ENCODE data around the gene DEXI. TPM values are rescaled to one million over a fixed set of nuclear protein-coding genes. Genes with fewer than 3 reads are reported as not detected.
A peak's percentile ranks its signal among the peaks of the same experiment; 100 is the strongest.

Gene DEXI
- 10 to 100 TPM; 44.4 to 49.8 (median 45.9) TPM for polyA plus RNA-seq (ENCODE audit: insufficient read length in 4 of 4)

DNA sequence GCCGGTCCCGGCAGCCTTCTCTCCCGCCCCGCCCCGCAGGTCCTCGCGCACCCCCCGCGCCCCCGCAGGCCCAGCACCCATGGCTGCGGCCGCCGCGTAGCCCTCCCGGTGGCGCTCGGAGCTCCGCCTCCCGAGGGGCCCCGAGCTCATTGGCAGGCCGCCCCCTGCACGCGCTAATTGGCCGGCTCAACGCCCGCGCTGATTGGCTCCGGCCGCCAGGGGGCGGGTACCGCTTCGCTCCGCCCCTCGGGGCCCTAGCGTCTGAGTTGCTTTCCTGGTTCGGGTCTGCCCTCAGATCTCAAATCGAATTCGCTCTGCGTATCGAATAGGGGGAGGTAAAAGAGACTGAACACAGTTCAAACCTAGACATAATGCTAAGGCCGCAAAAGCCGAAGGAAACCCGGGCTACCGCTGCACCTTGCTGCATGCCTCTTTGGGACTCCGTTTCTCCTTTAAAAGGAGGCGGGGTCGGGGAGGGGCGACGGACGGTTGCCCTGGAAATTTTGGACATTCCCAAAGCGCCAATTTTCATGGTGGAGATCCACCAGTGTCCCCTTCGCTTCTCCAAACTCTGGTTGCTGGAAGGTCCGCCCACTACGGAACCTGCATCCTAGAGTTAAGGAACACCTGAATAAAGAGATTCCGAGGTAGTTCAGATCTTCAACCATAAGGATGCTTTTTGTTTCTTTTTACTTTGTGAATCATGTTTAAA is at the start of gene DEXI:
Gene DEXI, minus strand, starts transcription at position 117 of the 712 bp plus-strand sequence. CDS start 463 bp downstream, outside the sequence.
- peak; percentile 77 to 86 (median 82) for DNase-seq (ENCODE audit: low read depth in 4 of 4, low spot score in 3 of 4)

DNA sequence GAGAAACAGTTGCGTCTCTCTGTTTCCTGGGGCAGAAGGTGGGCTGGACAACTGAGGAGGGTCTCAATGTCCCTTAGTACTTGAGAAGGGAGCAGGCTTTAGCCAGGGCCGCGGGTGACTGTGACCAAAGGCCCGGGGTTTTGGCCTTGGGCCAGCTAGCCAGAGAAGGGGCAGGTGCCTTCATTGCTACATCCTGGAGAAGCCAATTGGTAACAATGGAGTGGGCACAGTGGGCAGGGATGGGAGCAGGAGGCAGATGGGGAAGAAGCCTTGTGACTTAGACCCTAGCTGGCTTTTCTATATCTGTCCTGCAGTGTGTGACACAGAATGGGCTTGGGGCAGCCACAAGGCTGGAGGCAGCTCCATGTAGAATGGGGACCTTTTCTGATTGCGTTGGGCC is 48.1 kb upstream of the DEXI start:
- no peak for DNase-seq (ENCODE audit: low read depth in 4 of 4, low spot score in 3 of 4)

DNA sequence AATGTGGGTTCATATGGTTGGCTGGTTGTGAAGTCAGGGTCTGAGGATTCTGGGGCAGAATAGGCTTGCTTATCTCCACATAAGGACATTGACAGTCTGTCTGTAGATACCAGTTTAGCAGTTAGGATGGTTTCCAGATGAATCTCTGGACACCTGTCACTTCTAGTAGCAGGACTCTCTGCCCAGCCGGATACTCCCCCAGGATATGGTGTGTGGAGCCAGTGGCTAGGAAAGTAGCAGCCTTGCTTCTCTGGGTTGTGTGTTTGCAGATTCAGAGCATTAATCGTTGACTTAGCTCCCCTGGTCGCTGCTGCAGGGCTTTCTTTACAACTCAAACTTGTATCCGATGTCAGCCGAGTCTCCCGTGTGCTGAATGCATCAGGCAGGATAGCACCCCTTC is 47.3 kb upstream of the DEXI start:
- no peak for DNase-seq (ENCODE audit: low read depth in 4 of 4, low spot score in 3 of 4)

DNA sequence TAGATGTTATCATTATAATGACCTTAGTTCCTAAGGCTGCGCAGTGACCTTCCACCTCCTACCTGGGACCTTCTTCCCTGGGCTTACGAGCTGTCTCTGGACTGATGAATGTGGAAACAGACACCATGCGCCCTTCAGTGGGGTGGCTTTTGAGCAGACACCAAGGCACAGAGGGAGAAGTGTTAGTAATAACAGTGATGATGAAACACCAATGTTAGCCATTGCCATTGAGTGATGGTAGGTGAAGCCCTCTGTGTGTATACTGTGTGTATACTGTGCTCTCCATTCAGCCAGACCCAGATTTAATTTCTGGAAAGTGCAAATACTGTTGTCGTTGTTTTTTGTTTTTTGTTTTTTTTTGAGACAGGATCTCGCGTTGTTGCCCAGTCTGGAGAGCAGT is 46.6 kb upstream of the DEXI start:
- no peak for DNase-seq (ENCODE audit: low read depth in 4 of 4, low spot score in 3 of 4)

DNA sequence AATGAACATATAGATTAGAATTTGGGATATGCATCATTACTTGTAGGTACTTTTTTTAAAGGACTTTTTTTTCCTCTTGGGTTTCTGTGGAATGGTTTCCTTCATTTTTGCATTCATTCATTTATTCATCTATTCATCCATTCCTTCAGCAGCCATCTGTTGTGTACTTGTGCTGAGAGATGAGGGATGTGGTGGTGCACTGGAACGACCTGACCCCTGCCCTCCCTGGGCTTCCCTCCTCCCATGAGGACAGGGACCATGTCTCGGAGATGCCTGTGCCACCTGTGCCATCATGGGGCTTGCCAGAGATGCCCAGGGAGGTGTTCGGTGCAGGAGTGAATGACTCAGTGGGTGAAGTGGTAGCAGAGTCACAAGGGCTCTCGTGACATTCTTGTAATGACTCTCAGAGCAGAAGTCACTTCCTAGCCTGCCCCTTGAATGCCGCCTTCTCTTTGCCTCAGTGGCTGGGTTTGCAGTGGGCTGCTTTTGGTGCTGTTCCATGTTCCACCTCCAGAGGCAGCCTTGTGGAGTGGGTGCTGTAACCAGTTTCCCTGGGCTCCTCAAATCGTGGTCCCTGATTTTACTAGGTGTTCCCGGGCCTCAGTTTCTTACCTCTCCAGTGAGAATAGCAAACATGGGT is 46.0 kb upstream of the DEXI start:
- no peak for DNase-seq (ENCODE audit: low read depth in 4 of 4, low spot score in 3 of 4)

DNA sequence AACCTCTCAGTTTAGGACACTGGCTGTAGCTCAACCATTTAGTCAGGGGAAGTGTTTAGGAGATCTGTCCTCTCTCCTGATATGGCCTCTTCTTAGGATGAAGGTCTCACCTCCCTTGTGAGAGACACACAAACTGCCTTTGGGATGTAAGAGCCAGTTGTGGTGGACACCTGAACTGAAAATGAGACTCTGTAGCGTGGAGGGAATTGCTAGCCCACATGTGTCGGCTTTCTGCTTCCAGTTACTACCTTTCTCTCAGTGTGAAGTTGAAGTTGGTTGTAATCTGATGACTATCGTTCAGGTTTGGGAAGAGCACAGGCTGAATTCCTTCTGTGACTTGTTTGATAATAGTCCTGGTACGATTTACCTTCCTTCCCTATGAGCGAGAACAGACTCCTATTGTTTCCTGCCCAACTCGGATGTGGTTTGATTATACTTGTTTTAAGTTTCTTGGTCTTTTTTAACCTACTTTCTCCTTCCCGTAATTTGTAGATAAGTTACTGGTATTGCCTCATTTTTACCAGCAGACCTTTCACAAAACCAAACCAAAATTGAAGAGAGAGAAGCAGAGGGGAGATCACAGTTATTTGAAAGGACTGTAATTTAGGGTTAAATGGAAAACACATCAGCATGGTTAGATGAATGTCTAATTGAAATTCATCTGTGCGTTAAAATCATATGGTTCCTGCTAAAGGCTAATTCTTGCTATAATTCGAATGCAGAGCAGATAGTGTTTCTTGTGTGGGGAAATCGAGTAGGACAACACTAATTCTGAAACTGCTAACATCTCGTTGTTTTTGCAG is 45.3 kb upstream of the DEXI start:
- DNase-seq (ENCODE audit: low read depth in 4 of 4, low spot score in 3 of 4) = no peak

DNA sequence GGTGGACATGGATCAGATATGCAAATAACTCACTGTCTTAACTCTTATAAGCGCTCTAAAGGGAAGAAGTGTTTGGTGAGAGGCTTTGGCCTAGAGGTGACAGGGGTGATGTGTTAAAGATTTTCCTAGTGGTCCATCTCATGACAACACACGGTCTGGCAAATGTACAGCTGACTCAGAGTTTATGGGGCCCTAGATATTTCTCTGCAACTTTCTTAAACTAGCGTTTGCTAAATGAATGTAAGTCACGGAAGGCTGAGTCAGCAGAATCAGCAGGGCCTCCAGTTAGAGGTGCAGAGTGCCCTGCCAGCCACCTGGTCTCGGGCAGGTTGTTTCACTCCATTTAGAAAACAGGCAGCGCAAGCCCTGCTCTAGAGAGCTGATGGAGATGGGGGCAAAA is 42.2 kb upstream of the DEXI start:
- no peak for DNase-seq (ENCODE audit: low read depth in 4 of 4, low spot score in 3 of 4)

DNA sequence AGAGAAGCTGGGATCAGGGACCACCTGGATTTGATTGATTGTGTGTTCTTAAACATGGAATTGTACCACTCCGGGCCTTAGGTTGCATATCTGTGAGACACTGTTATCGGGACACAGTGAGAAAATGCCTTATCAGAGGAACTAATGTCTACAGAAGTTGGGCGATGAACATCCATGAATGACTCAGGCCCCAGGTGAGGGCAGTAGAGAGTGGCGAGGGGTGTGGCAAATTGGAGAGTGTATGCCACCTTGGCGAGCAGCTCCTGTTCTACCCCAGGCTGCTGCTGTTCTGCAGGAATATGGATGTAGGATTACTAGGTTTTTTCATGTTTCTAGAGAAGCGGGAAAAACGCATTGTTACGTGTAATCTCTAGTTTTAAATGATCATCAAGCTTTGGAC is 40.9 kb upstream of the DEXI start:
- no peak for DNase-seq (ENCODE audit: low read depth in 4 of 4, low spot score in 3 of 4)

DNA sequence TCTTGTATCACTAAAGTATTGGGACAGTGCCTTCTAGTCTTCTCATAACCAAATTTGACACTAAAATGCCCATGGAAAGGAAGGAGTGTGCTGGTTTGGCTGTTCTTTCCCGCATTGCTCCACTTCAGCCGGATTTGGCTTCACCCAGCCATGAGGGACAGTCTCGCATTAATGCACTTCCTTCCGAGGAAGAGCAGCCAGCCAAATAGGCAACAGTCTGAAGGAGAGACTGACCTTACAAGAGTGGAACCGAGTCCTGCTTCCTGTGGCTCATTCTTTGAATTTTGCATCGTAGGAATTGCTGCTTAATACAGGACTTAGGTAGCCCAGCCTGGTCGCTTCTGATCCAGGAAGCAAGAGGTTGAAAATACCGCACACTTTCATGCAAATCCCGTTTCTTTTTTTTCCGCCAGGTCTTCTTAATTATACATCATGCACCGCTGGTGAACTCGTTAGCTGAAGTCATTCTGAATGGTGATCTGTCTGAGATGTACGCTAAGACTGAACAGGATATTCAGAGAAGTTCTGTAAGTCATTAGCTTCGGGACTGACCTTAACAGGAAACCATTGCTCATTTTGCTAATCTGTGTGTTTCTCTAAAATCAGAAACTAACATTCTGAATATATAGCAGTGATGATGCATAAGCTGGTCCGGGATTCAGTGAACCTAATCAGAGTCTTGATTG is 40.3 kb upstream of the DEXI start:
- DNase-seq (ENCODE audit: low read depth in 4 of 4, low spot score in 3 of 4) = no peak

DNA sequence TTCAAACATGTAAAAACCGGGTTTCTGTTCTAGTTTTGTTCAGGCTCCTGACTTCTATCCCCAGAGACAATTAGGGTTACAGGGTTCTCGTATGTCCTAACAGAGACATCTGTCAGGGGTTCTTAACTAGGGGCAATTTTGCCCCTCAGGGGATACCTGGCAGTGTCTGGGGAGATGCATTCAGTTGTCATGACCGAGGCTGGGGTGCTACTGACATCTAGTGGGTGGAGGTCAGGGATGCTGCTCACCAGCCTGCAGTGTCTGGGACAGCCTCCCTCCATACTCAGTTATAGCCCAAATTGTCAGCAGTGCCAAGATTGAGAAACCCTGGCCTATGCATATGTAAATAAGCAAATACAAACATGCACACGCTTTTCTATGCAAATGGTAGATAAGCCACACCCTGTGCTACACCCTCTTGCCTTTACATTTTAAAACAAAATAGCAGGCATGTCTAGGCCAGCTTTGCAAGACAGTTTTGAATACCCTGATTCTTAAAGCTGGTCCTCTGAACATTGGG is 39.5 kb upstream of the DEXI start:
- DNase-seq (ENCODE audit: low read depth in 4 of 4, low spot score in 3 of 4) = no peak

DNA sequence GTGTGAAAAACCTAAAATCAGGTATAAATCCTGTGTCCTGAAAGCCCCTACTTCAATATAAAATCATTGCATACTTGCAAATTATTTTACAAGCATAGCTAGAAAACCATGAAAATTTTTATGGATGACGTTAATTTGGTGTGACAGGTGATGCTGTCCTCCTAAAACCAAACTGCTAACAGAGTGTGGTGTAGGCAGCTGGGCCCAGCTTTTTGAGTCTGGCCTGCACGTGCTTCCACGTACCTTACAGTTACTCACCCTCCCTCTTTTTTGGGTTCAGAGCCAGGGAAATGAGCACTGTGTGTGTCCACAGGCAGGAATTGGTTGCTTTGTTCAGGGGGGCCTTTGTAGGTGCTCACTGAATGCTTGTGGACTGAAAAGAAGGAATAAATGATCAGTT is 38.5 kb upstream of the DEXI start:
- no peak for DNase-seq (ENCODE audit: low read depth in 4 of 4, low spot score in 3 of 4)

DNA sequence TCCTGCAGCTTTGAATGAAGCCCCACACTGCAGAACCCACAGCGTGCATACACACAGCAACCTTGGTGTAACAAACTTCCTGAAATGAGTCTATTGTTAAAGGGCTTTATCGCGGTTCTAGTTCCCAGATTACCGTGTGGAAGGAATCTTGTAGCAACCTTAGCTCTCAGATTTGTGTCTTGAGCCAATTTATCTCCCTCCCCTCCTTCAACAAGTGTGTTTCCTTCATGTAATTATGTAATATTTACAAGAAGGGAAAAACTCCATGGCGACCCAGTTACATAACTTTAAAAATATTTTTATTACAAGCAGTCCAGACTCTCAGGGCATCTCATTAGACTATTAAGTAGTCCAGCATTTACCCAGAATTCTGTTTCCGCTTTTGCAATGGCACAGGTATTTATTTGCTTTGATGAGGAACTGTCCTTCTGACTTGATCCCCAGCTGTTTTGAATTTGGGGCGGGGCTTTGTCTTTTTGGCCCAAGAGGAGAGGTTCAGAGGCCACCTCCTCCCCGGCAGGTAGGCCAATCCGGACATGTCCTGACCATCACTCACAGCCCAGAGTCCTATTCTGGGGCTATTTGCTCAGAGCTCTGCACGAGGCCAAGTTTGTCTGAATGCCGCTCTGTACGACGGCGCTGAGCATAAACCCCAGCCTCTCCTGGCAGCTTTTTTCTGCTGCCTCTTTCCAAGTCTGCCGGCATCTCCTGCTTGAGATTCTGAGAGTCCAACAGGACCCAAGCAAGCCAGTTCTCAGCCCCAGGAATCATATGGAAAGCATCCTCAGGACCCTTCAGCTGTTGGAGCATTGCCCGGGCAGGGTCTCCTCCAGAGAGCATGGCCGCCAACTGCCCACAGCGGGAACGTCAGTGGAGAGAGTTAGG is 37.7 kb upstream of the DEXI start:
- no peak for DNase-seq (ENCODE audit: low read depth in 4 of 4, low spot score in 3 of 4)

DNA sequence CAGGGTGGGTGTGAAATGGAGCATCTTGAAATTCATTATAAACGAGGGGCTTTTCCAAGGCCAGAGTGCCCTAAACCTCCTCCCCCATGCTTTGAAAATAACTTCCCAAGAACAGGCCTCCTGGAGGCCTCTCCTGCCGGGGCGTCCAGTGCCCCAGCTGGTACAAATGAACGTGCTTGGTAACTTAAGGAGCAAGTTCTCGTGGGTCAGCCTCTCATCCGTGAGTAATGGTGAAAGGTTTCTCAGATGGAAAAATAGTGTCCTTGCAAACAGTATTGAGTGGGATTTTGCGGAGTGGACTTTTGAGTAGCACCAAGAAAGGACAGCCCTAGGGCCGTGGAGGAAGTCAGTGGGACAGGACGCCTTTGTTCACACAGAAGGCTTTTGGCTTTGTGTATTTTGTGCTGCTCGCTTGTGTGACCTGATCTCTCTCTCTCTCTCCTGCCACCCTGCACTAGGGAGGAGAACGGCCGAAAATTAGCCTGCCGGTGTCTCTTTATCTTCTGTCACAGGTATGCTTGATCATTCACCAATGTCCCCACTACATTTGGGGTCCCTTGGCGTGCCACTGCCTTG is 36.7 kb upstream of the DEXI start:
- DNase-seq (ENCODE audit: low read depth in 4 of 4, low spot score in 3 of 4) = no peak

DNA sequence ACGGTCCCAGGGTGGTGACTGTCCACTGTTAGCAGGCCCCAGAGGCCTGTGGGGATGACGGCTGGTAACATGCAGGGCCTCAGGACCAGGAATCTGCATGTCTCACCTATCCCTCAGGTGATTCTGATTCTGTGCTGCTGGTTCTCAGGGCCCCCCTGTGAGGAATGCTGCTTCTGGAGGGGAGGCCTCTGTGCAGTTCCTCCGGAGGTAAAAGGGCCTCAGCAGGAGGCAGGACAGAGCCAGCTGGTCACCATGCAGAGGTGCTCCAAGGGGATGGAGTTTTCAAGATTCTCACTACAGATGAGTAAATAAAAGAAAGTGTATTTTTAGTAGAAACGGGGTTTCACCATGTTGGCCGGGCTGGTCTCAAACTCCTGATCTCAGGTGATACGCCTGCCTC is 35.9 kb upstream of the DEXI start:
- DNase-seq (ENCODE audit: low read depth in 4 of 4, low spot score in 3 of 4) = no peak

DNA sequence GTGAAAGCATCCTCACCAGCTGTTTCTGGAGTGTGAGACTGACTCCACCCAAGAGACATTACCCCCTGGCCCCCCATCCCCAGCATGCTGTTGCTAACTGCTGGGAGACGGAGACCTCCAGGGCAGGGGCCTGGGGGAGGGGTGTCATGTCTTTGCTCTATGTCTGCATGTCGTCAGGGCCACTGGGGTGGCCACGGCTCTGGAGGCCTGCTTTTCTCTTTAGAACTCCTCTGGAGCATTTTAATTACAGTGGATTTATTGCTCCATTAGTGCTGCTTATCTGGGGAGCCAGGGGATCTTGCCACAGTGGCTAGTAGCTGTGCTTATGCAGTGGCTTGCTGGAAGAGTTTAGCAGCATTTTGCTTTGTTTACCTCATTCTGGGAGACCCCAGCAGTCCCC is 34.4 kb upstream of the DEXI start:
- DNase-seq (ENCODE audit: low read depth in 4 of 4, low spot score in 3 of 4) = peak in 2 of 4 donors; percentile 54 to 60

DNA sequence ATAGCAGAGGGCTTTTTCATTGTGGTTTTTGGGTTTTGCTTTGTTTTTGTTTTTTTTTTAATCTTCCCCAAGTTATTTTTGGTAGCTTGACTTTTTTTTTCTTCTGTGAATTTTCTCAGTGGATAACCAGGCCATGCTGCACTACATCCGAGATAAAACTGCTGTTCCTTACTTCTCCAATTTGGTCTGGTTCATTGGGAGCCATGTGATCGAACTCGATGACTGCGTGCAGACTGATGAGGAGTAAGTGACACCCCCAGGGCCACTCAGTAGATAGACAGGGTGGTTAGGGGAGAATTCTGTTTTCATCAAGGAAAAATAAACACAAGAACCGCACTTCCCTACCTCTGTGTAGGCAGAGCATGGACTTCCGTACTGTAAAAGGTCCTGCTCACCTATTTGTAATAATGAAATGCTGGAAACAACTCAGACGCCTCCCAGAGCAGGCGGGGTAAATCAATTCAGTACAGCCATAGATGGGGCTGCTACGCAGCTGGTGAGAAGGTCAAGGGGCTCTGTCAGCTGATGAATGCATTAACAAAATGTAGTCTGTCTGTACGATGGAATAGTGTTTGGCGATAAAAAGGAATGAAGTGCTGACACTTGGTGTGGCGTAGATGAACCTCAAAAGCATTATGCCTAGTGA is 30.7 kb upstream of the DEXI start:
- no peak for DNase-seq (ENCODE audit: low read depth in 4 of 4, low spot score in 3 of 4)

DNA sequence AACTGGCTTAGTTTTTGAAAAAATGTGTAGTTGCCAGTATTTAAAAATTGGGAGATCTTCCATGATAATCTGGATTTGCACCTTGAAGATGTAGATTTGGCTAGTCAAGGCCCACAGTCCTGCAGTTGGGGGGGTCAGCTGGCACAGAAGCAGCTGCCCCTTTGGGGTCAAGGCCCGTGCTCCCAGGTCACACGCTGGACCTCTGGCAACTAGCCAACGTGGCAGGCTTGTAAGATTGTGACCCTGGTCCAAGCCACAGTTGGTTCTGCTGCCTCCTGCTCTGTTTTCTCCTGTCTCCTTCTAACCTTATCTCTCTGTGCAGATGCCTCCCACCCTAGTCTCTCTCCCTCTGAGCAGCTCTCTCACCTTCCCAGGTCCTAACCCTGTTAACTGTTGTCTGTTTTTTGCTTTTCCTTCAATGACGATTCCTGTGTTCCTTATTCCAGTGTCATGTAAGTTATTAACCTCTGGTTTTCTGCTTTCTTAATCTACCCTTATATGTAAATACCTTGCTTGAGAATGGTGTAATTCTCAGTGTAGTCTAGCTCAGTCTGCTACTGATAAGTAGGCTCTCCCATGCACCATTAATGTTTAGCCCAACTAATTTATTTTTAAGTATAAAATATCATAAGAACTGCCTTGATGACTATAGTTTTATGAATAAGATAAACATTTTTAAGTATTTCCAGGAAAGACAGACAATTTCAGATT is 30.0 kb upstream of the DEXI start:
- DNase-seq (ENCODE audit: low read depth in 4 of 4, low spot score in 3 of 4) = no peak

DNA sequence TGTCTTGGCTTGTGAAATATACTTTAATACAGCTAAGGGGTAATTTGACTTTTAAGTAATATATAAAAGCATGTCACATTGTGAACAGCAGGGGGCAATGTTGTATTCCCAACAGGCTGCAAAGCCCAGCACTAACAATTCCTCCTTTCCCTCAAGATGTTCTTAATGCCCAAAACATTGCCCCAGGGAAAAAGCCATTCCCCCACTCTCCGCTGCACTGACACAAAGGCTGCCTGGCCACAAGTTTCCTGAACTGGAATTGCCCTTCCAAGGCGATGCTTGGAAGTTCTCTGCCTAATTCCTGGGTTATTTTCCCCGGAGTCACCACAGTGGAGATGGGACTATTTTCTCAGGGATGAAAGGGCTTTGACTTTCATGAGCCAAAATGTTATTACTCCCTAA is 29.3 kb upstream of the DEXI start:
- peak; percentile 64 to 67 (median 66) for DNase-seq (ENCODE audit: low read depth in 4 of 4, low spot score in 3 of 4)
